Measurements from ENCODE around the gene CDYL. TPM values are rescaled to one million over a fixed set of nuclear protein-coding genes. Genes with fewer than 3 reads are reported as not detected.
A peak's percentile ranks its signal among the peaks of the same experiment; 100 is the strongest.
"Not testable (repeated sequence)": the region's sequence is repeated elsewhere in the genome, so short reads cannot be mapped to it uniquely, and the experiment has no call there.

The CDYL gene
- polyA plus RNA-seq, 3 donors: 2.9 to 21.2 (median 4.2) TPM

DNA sequence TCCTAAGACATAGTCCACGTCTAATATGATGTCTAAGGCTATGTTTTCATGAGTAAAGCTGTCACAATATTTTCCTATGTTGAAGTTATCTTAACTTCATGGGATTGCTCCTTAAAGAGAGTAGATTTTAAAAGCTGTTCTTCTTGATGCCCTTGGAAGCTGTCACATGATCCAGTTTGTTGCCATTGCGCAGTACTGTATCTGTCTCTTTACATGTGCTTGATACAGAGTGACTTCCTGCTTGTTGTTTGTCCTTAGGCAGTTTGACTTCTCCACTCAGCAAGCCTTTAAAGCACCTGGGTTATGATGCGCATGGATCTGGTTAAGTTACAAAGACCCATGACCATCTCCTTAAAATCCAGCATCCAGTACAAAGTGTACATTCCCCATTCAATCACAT is 85.4 kb downstream of the CDYL start:
- peaks cover 66% of the 10 kb centered on the region for H4K20me1 ChIP-seq (ENCODE audit: insufficient read depth, low read length)
- intact Hi-C loops (cut with micrococcal nuclease): no loop called here

DNA sequence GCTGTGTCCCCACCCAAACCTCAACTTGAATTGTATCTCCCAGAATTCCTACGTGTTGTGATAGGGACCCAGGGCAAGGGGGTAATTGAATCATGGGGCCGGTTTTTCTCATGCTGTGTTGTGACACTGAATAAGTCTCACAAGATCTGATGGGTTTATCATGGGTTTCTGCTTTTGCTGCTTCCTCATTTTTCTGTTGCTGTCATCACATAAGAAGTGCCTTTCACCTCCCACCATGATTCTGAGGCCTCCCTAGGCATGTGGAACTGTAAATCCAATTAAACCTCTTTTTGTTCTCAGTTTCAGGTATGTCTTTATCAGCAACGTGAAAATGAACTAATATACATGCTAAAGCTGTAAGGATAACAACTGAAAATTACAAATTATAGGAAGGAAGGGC is 88.3 kb downstream of the CDYL start:
- no peak for TF ChIP-seq CTCF (IDR thresholded peaks at IDR 0.05)
- Histone ChIP-seq H4K20me1 (ENCODE audit: insufficient read depth, low read length) (peaks cover 47% of the 10 kb centered on the region), H3K9ac (ENCODE audit: insufficient read depth, low read length, poor library complexity, severe bottlenecking) (no peak overlapping the region), H3K4me3 (replicated peaks in 1 of 3; ENCODE audit: low read depth in 2 of 3, low read length in 3 of 3) (no peak overlapping the region), H3K79me2 (ENCODE audit: insufficient read depth, low read length) (peaks cover 79% of the 10 kb centered on the region), H3K27me3 (ENCODE audit: control insufficient read depth in 2 of 2, insufficient read depth in 2 of 2, low read length in 2 of 2) (no peaks in the 10 kb centered on the region), H3K36me3 (replicated peaks in 1 of 2; ENCODE audit: control insufficient read depth in 1 of 2, insufficient read depth in 2 of 2, low read length in 2 of 2) (peaks cover 0 to 8% of the 10 kb centered on the region in 2 donors), H3K4me2 (replicated peaks; ENCODE audit: extremely low read depth, low read length, poor library complexity, severe bottlenecking) (no peak overlapping the region), H3K4me1 (ENCODE audit: control insufficient read depth in 1 of 2, insufficient read depth in 2 of 2, low read length in 2 of 2) (no peaks in the 10 kb centered on the region), H3K9me3 (replicated peaks in 1 of 2; ENCODE audit: control insufficient read depth in 1 of 2, insufficient read depth in 1 of 2, low read length in 2 of 2) (peaks cover 9 to 27% of the 10 kb centered on the region in 2 donors), H2AFZ (ENCODE audit: insufficient read depth, low read depth, low read length, poor library complexity, severe bottlenecking) (no peak overlapping the region), H3K27ac (ENCODE audit: low read depth in 1 of 2, low read length in 2 of 2) (peak overlapping the region in 1 of 2 donors; percentile 22)
- peaks cover 15 to 17% of the 10 kb centered on the region in 2 donors for H3K36me3 Mint-ChIP-seq
- intact Hi-C loops (cut with micrococcal nuclease): no loop called here
- peaks cover 10 to 24% (median 17%) of the 10 kb centered on the region in 7 donors for H3K9me3 Mint-ChIP-seq
- H3K4me1 Mint-ChIP-seq: peaks cover 20% of the 10 kb centered on the region
- H3K27ac Mint-ChIP-seq: peak overlapping the region in 2 of 7 donors; percentile 19 to 54
- no peaks in the 10 kb centered on the region for H3K27me3 Mint-ChIP-seq (ENCODE audit: low read depth in 3 of 3)
- peak; percentile 23 to 38 (median 28) for DNase-seq
- no peak overlapping the region for H3K4me3 Mint-ChIP-seq
- no CpG with 5 or more reads among the region's 3 CpGs for WGBS (ENCODE audit: insufficient coverage)

More for the DNA sequence above, 85.4 kb downstream of the CDYL start:
- Histone ChIP-seq H3K4me2 (replicated peaks; ENCODE audit: extremely low read depth, low read length, poor library complexity, severe bottlenecking) (no peak overlapping the region), H3K4me1 (ENCODE audit: control insufficient read depth in 1 of 2, insufficient read depth in 2 of 2, low read length in 2 of 2) (peaks cover 7 to 11% of the 10 kb centered on the region in 2 donors), H3K27ac (ENCODE audit: low read depth in 1 of 2, low read length in 2 of 2) (peak overlapping the region in 1 of 2 donors; percentile 47), H3K9ac (ENCODE audit: insufficient read depth, low read length, poor library complexity, severe bottlenecking) (no peak overlapping the region), H3K27me3 (ENCODE audit: control insufficient read depth in 2 of 2, insufficient read depth in 2 of 2, low read length in 2 of 2) (no peaks in the 10 kb centered on the region), H3K36me3 (replicated peaks in 1 of 2; ENCODE audit: control insufficient read depth in 1 of 2, insufficient read depth in 2 of 2, low read length in 2 of 2) (peaks cover 0 to 8% of the 10 kb centered on the region in 2 donors), H3K9me3 (replicated peaks in 1 of 2; ENCODE audit: control insufficient read depth in 1 of 2, insufficient read depth in 1 of 2, low read length in 2 of 2) (peaks cover 4 to 18% of the 10 kb centered on the region in 2 donors), H3K79me2 (ENCODE audit: insufficient read depth, low read length) (peaks cover 72% of the 10 kb centered on the region), H2AFZ (ENCODE audit: insufficient read depth, low read depth, low read length, poor library complexity, severe bottlenecking) (no peak overlapping the region), H3K4me3 (replicated peaks in 1 of 3; ENCODE audit: low read depth in 2 of 3, low read length in 3 of 3) (no peak overlapping the region)
- Mint-ChIP-seq H3K36me3 (peaks cover 10 to 13% of the 10 kb centered on the region in 2 donors), H3K27me3 (ENCODE audit: low read depth in 3 of 3) (no peaks in the 10 kb centered on the region), H3K27ac (peak overlapping the region in 4 of 7 donors; percentile 19 to 79 (median 62)), H3K4me3 (no peak overlapping the region), H3K4me1 (peaks cover 43% of the 10 kb centered on the region), H3K9me3 (peaks cover 4 to 16% (median 14%) of the 10 kb centered on the region in 7 donors)
- TF ChIP-seq CTCF (IDR thresholded peaks at IDR 0.05): no peak
- WGBS (ENCODE audit: insufficient coverage): 93% methylated on average over 2 of the region's 3 CpGs
- DNase-seq: no peak

DNA sequence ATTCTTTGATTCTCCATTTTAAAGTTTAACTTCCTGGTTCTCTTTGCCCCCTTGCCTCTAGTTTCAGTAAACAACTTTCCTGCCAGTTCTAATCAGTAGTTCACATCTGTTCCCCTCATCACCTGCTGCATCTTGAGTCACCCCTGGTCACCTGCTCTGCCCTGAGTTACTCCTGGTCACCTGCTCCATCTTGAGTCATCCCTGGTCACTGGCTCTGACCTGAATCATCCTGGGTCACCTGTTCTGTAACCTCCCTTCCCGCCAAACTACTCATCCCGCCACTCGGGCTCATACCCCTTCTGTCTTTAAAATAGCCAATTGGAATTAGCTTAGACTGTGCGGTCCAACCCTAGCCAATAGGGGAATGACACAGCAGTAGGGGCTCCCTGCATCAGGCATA is 88.8 kb downstream of the CDYL start:
- Mint-ChIP-seq H3K36me3 (peaks cover 15 to 17% of the 10 kb centered on the region in 2 donors), H3K27ac (peak overlapping the region in 4 of 7 donors; percentile 16 to 71 (median 26)), H3K9me3 (peaks cover 10 to 24% (median 17%) of the 10 kb centered on the region in 7 donors), H3K4me1 (peaks cover 20% of the 10 kb centered on the region)
- H3K27me3 Mint-ChIP-seq (ENCODE audit: low read depth in 3 of 3); H3K27ac ChIP-seq (ENCODE audit: low read depth in 1 of 2, low read length in 2 of 2); H3K27me3 ChIP-seq (ENCODE audit: control insufficient read depth in 2 of 2, insufficient read depth in 2 of 2, low read length in 2 of 2); H3K4me2 ChIP-seq (replicated peaks; ENCODE audit: extremely low read depth, low read length, poor library complexity, severe bottlenecking); H3K9ac ChIP-seq (ENCODE audit: insufficient read depth, low read length, poor library complexity, severe bottlenecking); H3K36me3 ChIP-seq (replicated peaks in 1 of 2; ENCODE audit: control insufficient read depth in 1 of 2, insufficient read depth in 2 of 2, low read length in 2 of 2); DNase-seq; H3K4me3 Mint-ChIP-seq; H2AFZ ChIP-seq (ENCODE audit: insufficient read depth, low read depth, low read length, poor library complexity, severe bottlenecking); H3K4me1 ChIP-seq (ENCODE audit: control insufficient read depth in 1 of 2, insufficient read depth in 2 of 2, low read length in 2 of 2); H3K4me3 ChIP-seq (replicated peaks in 1 of 3; ENCODE audit: low read depth in 2 of 3, low read length in 3 of 3); intact Hi-C loops (cut with micrococcal nuclease): not testable (repeated sequence)
- peaks cover 48% of the 10 kb centered on the region for H4K20me1 ChIP-seq (ENCODE audit: insufficient read depth, low read length)
- H3K79me2 ChIP-seq (ENCODE audit: insufficient read depth, low read length): peaks cover 82% of the 10 kb centered on the region
- 100% methylated on average over 3 of the region's 4 CpGs for whole genome bisulfite sequencing (ENCODE audit: insufficient coverage)
- peaks cover 9 to 27% of the 10 kb centered on the region in 2 donors for H3K9me3 ChIP-seq (replicated peaks in 1 of 2; ENCODE audit: control insufficient read depth in 1 of 2, insufficient read depth in 1 of 2, low read length in 2 of 2)
